Measurements from ENCODE around the gene MAEA. TPM values are rescaled to one million over a fixed set of nuclear protein-coding genes. Genes with fewer than 3 reads are reported as not detected.

The MAEA gene
- total and polyA plus RNA-seq, 9 of the 15 experiments (the other 6 are each of a cell fraction or from before 2014, with no cell fraction given), result 2.1 to 86.5 (median 45.0) TPM

DNA sequence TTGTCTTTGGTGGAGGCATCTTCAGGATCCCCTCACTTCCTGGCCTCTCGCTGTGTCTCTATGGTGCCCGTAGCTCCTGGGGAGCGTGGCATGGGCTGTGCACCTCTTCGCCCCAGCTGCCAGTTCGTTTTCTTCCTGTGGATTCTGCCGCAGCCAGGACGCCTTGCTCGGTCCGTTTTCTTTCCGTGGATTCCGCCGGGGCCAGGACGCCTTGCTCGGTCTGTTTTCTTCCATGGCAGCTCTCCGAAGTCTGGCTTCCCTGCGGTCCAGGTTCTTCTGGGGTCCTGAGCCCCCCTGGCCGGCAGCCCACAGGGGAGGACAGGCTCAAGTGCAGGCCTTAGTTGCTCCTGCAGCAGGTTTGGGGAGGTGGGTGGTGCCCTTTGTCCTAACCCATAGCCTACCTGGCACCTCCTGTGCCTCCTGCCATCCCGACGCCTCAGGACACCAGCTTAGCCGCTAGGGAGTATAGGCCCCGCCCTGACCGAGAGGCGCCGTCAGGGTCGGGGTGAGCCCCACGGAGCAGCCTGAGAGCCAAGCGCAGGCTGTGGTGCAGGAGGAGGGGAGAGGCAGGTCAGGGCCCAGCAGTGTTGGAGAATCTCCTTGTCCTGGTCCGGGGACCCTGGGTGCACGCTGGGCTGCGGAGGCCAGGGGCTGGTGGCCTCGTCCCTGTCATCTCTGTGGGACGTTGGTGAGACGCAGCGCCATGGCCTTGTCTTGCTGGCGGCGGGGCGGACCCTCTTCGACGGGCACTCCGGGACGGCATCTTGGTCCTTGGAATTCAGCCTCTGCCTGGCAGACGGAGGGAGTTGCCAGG lies 84.4 kb downstream of the MAEA start:
- no peaks in the 10 kb centered on the region for H4K20me1 ChIP-seq (replicated peaks; ENCODE audit: control insufficient read depth, insufficient read depth, low read length)
- ATAC-seq (no peak), FAIRE-seq (no peak), DNase-seq (ENCODE audit: extremely low read depth in 1 of 4, low spot score in 3 of 4) (no peak)
- no peaks in the 10 kb centered on the region for H3K79me2 ChIP-seq (ENCODE audit: control insufficient read depth, insufficient read depth, low read length)
- CTCF ChIA-PET (ENCODE audit: low intra/inter-chr PET ratio), result no interaction called here
- H3K4me2 ChIP-seq (ENCODE audit: insufficient read depth, low read length), result no peak overlapping the region
- no peaks in the 10 kb centered on the region; the same call in 2 of the 3 replicates for H3K36me3 ChIP-seq (ENCODE audit: control insufficient read depth, insufficient read depth, low read length)
- H3K9me3 ChIP-seq (replicated peaks; ENCODE audit: control insufficient read depth, insufficient read depth, low read depth, low read length), result no peaks in the 10 kb centered on the region
- no peak overlapping the region for H3K27ac ChIP-seq (ENCODE audit: extremely low read depth, low read depth, low read length)
- no peaks in the 10 kb centered on the region for H3K27me3 ChIP-seq (ENCODE audit: control insufficient read depth in 2 of 2, insufficient read depth in 2 of 2, low read length in 2 of 2)
- no peak overlapping the region for H3K9ac ChIP-seq (ENCODE audit: insufficient read depth in 1 of 2, low read depth in 2 of 2, low read length in 2 of 2)
- no peak overlapping the region for H3K4me3 ChIP-seq
- peaks cover 0 to 21% of the 10 kb centered on the region in 2 experiments; a peak in 2 of 5 replicates for H3K4me1 ChIP-seq (replicated peaks in 1 of 2; ENCODE audit: control insufficient read depth in 2 of 2, insufficient read depth in 2 of 2, low read length in 2 of 2)
- no peaks in the 10 kb centered on the region for H3K9me1 ChIP-seq (ENCODE audit: control insufficient read depth, insufficient read depth, low read length)
- no peak overlapping the region for H2AFZ ChIP-seq (ENCODE audit: low read depth, low read length)
- 85% methylated on average over 29 of the region's 42 CpGs for WGBS (ENCODE audit: insufficient coverage, low coverage, missing lambda C conversion rate)
- in situ Hi-C loops (cut with MboI) (no loop called here), intact Hi-C loops (cut with micrococcal nuclease) (no loop called here)
- no TSS peak for BruUV-seq (replicated peaks)
- POLR2A ChIA-PET, result interaction anchor here (1.1 kb wide), 1 partner anchor 12 kb away, joined by 3 read pairs; no protein-coding TSS in a partner anchor
- no peak for TF ChIP-seq GATA2 (CRISPR knock-in tag; IDR thresholded peaks at IDR 0.05)
- no peak for TF ChIP-seq STAT5B (CRISPR knock-in tag; IDR thresholded peaks at IDR 0.05)
- TF ChIP-seq, protein P1, sequence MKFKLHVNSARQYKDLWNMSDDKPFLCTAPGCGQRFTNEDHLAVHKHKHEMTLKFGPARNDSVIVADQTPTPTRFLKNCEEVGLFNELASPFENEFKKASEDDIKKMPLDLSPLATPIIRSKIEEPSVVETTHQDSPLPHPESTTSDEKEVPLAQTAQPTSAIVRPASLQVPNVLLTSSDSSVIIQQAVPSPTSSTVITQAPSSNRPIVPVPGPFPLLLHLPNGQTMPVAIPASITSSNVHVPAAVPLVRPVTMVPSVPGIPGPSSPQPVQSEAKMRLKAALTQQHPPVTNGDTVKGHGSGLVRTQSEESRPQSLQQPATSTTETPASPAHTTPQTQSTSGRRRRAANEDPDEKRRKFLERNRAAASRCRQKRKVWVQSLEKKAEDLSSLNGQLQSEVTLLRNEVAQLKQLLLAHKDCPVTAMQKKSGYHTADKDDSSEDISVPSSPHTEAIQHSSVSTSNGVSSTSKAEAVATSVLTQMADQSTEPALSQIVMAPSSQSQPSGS (CRISPR knock-in tag; IDR thresholded peaks at IDR 0.05), result no peak
- TF ChIP-seq FOXJ2 (tag; IDR thresholded peaks at IDR 0.05), result no peak
- TF ChIP-seq, protein P2, sequence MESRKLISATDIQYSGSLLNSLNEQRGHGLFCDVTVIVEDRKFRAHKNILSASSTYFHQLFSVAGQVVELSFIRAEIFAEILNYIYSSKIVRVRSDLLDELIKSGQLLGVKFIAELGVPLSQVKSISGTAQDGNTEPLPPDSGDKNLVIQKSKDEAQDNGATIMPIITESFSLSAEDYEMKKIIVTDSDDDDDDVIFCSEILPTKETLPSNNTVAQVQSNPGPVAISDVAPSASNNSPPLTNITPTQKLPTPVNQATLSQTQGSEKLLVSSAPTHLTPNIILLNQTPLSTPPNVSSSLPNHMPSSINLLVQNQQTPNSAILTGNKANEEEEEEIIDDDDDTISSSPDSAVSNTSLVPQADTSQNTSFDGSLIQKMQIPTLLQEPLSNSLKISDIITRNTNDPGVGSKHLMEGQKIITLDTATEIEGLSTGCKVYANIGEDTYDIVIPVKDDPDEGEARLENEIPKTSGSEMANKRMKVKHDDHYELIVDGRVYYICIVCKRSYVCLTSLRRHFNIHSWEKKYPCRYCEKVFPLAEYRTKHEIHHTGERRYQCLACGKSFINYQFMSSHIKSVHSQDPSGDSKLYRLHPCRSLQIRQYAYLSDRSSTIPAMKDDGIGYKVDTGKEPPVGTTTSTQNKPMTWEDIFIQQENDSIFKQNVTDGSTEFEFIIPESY (CRISPR knock-in tag; IDR thresholded peaks at IDR 0.05), result no peak
- TF ChIP-seq CSDE1 (IDR thresholded peaks at IDR 0.05), result no peak
- no peak for TF ChIP-seq CHD4 (IDR thresholded peaks at IDR 0.05; ENCODE audit: insufficient read depth, insufficient replicate concordance, low read depth, low read length, poor library complexity, severe bottlenecking)
- TF ChIP-seq SPI1 (IDR thresholded peaks at IDR 0.05; ENCODE audit: borderline replicate concordance, low read depth, low read length), result no peak
- TF ChIP-seq ZC3H4 (CRISPR knock-in tag; IDR thresholded peaks at IDR 0.05; ENCODE audit: borderline replicate concordance), result no peak
- no peak for TF ChIP-seq GTF2E2 (tag; IDR thresholded peaks at IDR 0.05)
